Stimulated activated CD8-positive, alpha-beta memory T cell treated with anti-CD3 and anti-CD28 coated beads, Interleukin-15, amount 100 ng/mL, for 4 hours (primary cell): Measurements from ENCODE around the gene LYPD4.

Experiments
- DNase-seq, 2 donors: peaks; one replicate each; pipeline ENCODE4 v3.0.0-alpha.2; 2020; ENCODE audit warnings: low read depth in 2 of 2

Gene LYPD4

DNA sequence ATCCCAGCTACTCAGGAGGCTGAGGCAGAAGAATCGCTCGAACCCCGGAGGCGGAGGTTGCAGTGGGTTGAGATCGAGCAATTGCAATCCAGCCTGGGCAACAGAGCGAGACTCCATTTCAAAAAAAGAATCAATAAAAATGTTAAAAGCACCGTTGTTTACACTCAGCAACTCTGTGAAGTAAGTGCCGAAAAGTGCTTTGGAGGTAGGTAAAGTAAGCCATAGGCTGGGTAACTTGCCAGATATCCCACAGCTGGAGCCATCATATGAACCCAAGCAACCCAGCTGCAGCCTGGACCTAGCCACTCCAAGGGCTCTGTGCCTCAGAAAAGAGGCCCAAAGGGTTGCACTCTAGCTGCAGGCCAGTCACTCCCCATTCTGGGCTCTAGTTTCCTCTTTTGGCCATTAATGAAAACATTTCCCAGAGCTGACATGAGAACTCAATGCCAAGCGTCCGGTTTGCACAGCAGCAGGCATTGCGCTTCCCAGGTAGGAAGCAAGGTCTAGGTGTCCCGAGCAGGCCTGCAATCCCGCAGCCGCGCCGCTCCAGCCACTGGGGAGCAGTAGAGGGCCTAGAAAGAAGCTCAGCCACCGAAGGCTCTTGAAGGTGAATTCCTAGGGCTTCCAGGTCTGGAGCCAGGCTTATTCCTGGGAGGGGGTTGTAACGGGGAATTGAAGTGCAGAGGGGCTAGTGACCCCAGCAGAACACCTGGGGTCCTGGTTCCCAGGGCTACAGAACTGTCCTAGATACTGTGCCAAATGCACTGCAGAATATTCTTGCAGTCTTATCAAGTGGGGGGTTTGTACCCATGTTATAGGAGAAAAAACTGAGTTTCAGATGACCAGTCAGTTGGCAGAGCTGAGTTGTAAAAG lies 28.5 kb upstream of the LYPD4 start:
- DNase-seq: no peak

DNA sequence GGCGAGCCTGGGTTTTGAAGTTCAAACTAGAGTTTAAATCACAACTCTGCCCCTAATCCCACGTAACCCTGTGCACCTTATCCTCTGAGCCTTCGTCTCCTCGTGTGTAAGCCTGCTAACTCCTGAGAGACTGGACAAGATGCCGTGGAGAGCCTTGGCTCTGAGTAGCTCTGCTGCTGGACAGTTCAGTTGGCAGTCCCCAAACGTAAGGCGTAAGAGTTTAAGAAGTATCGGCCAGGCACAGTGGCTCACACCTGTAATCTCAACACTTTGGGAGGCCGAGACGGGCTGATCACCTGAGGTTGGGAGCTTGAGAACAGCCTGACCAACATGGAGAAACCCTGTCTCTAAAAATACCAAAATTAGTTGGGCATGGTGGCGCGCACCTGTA lies 27.9 kb upstream of the LYPD4 start:
- no peak for DNase-seq

DNA sequence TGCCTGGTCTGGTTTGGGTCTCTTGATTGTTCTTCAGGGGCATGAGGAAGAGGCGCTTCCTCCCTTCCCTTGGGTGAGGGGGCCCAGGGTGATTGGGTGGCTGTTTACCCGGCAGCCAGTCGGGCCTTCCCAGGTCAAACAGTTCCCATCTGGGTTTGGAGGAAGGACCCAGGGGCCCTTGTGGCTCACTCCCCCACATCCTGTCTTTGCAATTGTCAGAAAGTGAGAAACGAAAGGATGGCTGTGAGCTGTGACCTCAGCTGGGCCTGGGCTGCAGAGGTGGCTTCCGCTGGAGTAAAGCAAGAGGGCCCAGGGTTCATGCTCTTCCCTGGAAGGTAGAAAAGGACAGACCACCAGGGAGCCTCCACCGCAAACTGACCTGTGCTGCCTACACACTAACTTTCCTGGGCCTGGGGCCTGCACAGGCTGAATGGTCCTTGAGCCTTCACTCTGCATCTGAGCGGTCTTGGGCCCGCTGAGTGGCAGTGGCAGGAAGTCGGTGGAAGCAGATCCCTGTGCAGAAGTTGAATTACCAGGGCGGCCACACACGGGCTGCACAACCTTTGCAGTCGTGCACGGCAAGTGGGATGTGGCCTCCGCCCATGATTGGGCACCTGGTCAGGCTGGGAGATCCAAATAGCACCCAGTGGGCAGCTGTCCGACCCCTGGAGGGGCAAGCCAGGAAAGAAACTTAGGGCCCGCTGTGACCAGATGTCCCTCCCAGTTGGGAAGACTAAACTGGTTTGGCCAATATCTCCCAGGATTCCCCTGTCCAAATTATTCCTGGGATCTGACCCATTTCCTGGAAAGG lies 27.3 kb upstream of the LYPD4 start:
- DNase-seq: peak in 1 of 2 donors; percentile 37

DNA sequence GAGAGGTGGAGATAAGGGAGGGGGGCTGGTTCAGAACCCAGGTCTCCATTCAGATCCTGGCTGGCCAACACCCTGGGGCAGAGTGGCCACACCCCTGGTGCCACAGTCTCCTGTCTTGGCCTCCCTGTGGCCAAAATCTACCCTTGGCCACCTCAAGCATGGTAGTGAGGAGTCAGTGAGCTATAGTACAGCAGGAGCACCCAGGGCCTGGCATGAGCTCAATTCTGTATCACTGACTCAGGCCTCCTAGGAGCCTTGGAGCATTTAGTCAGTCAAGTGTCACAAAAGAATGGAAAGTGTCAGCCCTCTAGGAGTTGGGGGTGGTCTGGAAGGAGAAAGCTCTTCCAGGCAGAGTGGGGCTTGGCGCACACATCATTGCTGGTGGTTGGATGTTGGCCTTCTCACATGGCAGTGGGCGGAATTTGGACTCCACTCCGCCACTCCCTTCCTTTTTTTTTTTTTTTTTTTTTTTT lies 26.0 kb upstream of the LYPD4 start:
- DNase-seq: no peak

DNA sequence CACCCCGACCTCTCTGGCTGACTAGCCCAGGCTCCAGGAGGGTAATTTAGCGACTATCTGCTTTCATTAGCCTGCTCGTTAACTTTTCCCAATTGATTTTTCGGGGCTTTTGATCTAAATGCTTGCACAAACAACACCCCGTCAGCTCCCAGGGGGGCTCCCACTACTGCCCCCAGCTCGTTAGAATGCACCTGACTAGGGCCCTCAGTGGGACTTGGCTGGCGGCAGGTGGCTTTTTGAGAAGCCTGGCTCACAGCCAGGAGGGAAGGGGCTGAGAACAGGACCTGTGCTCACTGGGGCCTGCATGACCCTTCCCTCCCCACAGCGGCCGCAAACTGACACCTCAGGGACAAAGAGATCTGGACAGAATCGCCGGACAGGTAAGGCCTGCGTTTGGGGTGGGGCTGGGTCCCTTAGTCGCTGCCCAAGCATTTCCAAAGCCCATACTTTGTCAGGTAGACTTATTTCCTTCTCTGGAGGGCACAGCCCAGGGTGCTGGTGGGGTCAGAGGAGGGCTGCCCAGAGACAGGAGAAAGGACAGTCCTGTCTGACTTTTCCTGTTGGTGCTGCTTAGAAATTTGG lies 25.0 kb upstream of the LYPD4 start:
- DNase-seq: no peak

DNA sequence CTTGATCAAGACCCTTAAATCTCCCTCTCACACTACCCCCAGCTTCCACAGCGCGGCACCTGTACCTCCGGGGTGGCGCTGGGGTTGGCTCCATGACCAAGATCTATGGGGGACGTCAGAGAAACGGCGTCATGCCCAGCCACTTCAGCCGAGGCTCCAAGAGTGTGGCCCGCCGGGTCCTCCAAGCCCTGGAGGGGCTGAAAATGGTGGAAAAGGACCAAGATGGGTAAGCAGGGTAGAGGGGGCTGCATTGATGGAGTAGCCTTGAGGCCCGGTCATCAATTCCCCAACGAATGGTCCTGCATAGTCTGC lies 24.5 kb upstream of the LYPD4 start:
- DNase-seq: no peak

DNA sequence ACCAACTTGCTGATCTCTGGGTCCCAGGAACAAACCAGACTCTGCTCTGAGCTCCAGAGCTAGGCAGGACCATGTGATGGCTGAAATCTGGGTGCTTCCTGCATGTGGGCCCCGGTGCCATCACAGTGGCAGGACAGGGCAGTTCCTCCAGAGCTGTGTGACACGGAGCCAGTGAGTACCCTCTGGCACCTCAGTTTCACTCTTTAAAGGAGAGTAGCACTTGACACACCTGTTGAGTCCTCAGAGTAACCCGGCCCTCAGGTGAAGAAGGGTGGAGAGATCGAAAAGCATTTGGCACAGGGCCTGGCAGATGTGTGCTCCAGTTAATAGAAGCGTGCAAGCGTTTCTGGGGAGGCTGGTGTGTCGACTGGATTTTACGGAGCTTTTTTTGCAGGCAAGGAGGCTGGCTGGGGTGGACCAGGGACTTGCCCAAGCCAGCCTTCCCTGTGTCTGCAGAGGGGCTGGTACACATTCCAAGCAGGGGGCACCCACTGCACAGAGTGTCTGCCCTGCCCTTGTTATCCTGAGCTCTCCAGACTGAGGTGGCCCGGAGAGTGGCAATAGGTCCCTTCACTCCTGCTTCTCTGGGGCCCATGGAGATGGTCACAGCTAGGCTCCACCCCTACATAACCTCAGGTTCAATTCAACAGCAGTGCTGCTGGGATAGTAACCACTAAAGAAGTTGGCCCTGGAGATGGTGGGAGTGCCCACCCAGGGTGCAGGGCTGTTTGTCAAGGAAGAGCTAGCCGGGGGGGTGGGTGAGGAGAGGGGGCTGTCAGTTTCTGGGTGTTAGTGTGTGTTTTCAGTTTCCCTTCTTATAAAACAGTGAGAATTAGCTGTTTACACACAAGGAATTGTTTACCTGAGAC lies 23.9 kb upstream of the LYPD4 start:
- no peak for DNase-seq

DNA sequence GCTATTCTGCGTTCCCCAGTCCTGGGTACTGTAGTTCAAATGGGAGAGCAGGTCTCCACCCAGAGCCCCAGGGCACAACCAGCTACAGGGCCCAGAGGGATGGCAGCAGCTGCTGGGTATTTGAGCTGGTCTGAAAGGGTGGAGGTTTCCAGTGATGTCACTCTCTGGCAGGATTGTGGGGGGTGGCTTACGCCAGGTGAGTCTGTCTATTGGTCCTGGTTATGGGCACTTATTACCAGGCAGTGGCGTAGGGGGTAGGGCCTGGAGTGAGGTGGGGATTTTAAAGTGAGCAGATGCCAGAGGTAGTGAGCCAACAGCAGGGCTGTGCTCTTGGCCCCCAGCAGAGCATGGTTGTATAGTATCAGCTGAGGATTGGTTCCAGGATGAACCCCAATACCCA lies 21.8 kb upstream of the LYPD4 start:
- DNase-seq: no peak

DNA sequence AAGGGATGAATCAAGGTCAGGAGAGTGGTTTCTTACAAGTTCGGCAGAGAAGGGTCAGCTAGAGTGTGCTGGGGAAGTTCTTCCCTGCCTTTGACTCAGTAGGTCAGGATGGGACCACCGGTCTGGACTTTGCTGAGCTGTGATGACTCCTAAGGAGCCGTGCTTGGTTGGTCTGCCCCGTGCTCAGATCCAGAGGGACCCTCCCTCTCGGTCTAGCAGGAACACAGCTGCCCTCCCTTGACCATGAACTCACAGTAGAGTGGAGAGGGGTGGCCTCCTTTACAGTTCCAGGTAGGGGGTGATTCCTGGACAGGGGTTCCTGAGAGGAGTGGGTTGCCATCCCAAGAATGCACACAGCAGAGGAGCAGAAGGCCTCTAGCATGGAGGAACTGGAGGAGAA lies 19.9 kb upstream of the LYPD4 start:
- no peak for DNase-seq

DNA sequence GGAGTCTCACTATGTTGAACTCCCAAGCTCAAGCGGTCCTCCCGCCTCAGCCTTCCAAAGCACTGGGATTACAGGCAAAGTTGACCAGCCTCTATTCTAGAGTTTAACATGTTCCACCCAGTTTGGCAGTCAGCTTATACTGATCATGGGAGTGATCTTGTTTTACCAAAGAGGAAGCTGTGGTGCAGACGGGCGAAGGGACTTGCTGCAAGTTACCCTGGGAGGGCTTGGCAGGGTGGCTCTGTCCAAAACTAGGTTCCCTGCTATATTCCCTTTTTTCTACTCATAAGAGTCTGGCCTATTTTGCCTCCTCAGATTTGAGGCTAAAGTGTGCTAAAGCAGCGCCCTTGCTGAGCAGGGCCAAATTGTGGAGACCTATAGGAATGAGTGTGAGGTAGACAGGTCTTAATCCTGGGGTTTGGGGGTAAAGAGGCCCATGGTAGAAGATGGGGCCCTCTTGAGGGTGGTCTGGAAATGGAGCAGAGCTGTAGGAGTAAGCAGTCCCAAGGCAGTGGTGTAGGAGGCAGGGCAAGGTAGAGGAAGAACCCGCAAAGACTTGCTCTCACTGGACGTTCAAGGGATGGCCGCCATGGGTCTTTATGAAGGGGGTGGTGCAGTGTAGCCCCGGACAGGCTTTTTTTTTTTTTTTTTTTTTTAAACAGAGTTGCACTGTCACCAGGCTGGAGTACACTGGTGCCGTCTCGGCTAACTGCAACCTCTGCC lies 18.9 kb upstream of the LYPD4 start:
- DNase-seq: no peak

DNA sequence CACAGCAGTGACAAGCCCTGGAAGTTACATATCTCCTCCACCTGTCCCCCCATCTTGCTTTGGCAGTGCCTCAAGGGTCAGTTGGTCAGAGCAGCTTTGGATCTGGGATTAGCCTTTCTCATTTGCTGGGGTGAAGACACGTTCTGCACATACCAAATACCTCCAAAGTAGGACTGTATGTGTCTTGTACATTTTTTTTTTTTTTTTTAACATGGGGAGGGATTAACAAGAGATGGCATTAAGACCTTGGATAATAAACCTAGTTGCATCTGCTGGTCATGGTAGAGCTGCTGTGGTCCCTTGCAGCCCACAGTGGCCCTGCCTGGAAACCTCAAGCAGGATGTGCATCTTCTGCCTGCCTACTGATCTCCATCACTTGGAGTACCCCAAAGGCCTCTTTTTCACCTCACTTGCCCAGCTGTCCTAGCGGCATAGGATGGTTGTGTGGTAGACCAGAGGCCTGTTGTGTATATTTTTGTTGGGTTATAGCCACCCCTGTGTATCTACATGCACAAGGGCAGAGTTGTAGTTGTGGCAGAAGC lies 18.0 kb upstream of the LYPD4 start:
- DNase-seq: no peak

DNA sequence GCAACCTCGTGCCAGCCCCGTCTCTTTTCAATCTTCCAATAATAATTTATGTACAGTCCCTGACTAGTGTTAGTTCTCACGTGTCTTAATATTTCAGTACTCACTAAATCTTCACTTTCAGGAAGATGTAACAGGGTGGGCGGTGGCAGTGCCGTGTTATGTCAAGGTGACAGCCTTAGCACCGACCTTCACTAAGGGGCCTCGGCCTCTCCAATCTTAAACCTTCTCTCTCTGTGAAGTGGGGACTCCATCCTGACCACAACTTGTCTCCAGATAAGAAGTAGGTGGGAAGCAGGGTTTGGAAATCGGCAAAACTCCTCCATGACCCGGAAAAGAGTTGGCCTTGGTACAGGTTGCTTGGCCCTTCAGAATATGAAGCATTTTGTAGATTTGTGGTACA lies 17.4 kb upstream of the LYPD4 start:
- DNase-seq: no peak

DNA sequence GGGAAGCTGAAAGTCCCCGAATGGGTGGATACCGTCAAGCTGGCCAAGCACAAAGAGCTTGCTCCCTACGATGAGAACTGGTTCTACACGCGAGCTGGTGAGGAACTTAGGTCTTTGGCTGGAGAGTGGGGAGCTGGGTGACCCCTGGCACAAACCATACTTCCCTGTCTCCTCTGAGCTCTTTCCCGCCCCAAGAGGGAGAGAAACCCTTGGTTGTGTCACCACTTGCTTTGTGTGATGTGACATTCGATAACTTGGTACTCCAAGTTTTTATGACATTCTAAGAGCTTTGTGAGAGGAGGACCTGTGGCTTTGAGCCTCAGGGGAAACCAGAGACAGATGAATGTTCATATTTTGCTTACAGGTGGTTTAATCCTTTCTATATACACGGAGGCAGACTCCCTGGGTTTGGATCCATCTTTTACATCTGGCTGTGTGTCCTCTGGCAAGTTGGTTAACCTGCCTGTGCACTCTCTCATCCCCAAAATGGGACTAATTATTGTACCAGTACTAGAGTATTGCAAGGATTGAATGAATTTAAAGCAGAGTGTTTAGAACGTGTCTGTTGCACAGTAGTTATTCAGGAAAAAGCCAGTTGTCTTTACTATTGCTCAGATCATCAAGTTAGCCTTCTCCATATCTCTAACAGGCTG lies 16.8 kb upstream of the LYPD4 start:
- no peak for DNase-seq

DNA sequence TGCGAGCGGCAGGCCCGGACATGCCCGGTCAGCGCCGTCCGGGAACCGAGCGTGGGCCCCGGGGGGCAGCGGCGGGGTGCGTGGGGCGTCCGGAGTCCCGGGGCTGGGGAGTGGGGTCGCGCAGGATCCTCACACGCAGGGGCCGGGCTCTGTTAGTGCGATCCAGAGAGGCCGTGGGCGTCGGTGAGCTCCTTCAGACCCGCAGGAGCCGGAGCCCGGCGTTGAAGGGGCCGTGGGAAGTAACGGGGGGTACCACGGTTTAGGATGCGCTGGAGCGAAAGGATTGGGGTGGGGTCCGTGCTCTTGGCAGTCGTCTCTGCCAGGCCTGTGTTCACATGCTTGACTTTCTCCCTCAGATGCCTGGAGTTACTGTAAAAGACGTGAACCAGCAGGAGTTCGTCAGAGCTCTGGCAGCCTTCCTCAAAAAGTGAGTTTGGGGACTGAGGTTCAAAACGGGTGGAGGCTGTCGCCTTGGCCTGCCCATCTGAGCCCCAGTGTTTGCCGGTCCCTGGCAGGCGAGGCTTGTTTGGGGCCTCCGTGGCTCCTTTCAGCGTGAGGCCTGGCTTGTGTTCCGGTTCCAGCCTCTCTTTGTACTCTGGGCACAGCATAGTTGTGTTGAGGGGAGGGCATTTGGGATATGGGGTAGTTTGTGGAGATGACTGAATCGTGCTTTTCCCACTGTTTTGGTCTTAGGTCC lies 16.1 kb upstream of the LYPD4 start:
- no peak for DNase-seq

DNA sequence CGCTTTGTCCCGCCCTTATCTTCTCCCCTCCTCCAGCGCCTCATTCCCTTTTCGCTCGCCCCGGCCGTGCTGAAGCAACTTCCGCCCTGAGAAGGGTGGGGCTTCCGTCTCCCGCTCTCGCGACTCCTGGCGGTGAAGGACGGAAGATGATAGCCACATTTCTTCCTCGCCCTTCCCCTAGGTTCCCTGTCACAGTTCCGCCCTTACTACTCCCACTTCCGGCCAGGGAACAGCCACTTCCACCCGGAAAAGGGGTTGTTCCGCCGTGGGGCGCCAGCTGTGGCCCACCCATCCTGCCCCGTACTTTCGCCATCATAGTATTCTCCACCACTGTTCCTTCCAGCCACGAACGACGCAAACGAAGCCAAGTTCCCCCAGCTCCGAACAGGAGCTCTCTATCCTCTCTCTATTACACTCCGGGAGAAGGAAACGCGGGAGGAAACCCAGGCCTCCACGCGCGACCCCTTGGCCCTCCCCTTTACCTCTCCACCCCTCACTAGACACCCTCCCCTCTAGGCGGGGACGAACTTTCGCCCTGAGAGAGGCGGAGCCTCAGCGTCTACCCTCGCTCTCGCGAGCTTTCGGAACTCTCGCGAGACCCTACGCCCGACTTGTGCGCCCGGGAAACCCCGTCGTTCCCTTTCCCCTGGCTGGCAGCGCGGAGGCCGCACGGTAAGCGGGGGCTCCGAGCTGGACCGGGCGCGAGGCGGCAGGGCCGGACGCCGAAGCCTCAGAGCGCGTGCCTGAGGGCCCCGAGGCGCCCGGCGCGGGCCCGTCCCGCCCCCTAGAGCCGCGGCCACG lies 15.3 kb upstream of the LYPD4 start, which contains the start of gene RPS19:
TSS of gene RPS19 (plus strand) at position 638 of the 801 bp plus-strand sequence. CDS start 520 bp downstream, outside the sequence.
- DNase-seq: peak; percentile 96

DNA sequence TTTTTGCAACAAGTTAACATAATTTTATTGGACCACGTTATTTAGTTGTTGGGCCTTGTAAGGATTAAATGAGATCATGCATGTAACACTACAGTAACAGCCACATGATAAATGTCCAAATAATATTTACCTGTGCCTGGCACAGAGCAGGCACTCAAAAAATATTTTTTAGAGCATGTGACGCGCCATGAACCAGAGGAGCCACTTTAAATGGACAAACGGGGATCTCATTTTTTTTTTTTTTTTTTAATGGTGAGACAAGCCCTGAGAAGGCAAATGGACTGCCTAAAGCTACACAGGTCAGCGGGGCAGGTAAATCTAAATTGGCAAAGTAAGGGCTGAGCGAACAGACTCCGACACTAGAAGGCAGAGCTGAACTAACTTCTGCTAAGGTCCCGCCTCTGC lies 14.7 kb upstream of the LYPD4 start:
- no peak for DNase-seq

DNA sequence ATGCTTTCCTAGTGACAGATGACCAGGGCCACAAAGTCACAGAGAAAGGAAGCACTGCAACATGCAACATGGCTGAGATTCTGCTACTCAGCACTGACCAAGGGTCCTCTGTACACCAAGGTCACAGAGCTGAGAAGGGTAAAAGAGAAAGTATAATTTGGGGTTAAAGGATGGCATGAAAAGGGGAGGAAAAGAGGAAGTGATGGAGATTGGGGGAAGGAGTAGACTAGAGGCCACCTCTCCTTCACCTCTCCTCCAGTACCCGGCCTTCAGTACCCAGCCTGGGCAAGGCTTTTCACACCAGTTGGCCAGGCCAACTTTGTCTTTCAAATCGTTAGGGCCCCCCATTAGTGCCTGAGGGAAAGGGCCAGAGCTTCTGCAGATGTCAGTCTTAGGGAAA lies 9.3 kb upstream of the LYPD4 start:
- DNase-seq: no peak

DNA sequence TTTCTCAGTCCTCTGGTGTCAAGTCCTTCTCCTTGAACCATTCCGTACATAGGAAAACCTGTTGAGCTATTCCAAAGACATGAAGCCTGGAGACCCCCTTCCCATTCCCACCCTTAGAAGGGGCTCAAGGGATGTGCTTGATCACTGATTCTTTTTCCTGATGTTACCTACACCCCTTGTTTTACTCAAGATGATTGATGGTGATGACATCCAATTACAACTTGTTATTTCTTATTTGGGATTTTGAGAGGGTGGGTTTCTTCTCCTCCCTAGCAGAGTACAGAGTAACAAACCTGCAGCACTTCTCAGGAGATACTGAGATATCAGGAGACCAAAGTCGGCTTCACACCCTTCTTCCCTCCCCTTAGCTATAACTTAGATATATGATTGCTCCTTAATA lies 8.9 kb upstream of the LYPD4 start:
- no peak for DNase-seq

DNA sequence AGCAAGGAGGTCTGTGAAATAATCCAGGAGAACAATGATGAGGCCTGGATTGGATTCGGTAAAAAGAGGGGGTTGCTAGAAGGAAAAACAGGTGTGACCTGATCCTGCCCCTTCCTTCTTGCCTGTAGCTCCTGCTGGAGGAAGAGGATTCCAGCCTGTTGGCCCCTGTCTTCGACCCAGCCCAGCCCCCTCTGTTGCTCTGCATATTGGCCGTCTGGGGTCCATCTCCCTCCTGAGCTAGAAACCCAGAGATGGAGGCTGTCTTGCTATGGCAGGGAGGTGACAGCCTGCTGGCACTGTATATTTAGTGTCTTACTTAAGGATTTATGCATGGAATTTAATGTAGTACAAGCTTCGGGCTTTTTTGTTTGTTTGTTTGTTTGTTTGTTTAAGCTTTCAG lies 7.0 kb upstream of the LYPD4 start:
- no peak for DNase-seq
